HEK293 (cell line): ENCODE measurements around the gene COL11A2.

Experiments used
- CTCF ChIA-PET: fragments of 350-600 bp; formaldehyde crosslinking; extraction: SDS; loops from one replicate; lab custom pipeline; 2021; ENCODE audit warnings: antibody characterized with exemption; lab: Yijun Ruan, JAX
- POLR2A ChIA-PET: fragments of 300-600 bp; formaldehyde crosslinking; extraction: SDS; loops from one replicate; lab custom pipeline; 2020; ENCODE audit warnings: antibody characterized with exemption, inconsistent platforms; lab: Yijun Ruan, JAX
- H3K27ac ChIP-seq: fragments of 200-500 bp; sonication (Bioruptor generic); 2 replicates; pipeline ENCODE4 v1.5.1; 2014; ENCODE audit warnings: low read depth, low read length, control low read depth, inconsistent platforms; ENCODE audit errors: extremely low read depth
- H3K36me3 ChIP-seq, 2 experiments: fragments of 200-500 bp in 1 of 2; sonication (Bioruptor generic) in 1 of 2; 1 replicate in 1 of 2; 2 replicates in 1 of 2; pipeline ENCODE4 v1.5.1; 2014 to 2017; ENCODE audit warnings: inconsistent platforms in 2 of 2, low read length in 2 of 2; ENCODE audit not compliant: control insufficient read depth in 2 of 2, insufficient read depth in 1 of 2
- H3K4me1 ChIP-seq: fragments of 200-500 bp; sonication (Bioruptor generic); 2 replicates; pipeline ENCODE4 v1.5.1; 2014; ENCODE audit warnings: mild to moderate bottlenecking, low read length, inconsistent platforms; ENCODE audit not compliant: control insufficient read depth, insufficient read depth
- H3K4me3 ChIP-seq: 2 replicates; pipeline ENCODE4 v1.5.1; 2011; ENCODE audit warnings: low read depth, mild to moderate bottlenecking, control low read depth, low read length, moderate library complexity
- H3K9me3 ChIP-seq: fragments of 200-500 bp; sonication (Bioruptor generic); 2 replicates; pipeline ENCODE4 v1.5.1; 2014; ENCODE audit warnings: low read depth, low read length, inconsistent platforms; ENCODE audit not compliant: control insufficient read depth, insufficient read depth
- AEBP2 ChIP-seq: fragments of 450-650 bp; formaldehyde crosslinking; IDR thresholded peaks from 2 replicates; pipeline ENCODE4 v1.5.1; 2016; ENCODE audit warnings: missing biosample characterization, missing genetic modification characterization, borderline replicate concordance
- BCL11B ChIP-seq: fragments of 450-650 bp; formaldehyde crosslinking; IDR thresholded peaks from 2 replicates; pipeline ENCODE4 v1.5.1; 2016; ENCODE audit warnings: low read depth, missing biosample characterization, missing genetic modification characterization
- HOXC10 ChIP-seq: sonication (generic); formaldehyde crosslinking; IDR thresholded peaks from 2 replicates; pipeline ENCODE4 v1.8.1; 2023; ENCODE audit warnings: mild to moderate bottlenecking, missing genetic modification reagents
- IKZF3 ChIP-seq: fragments of 450-650 bp; IDR thresholded peaks from 2 replicates; pipeline ENCODE4 v1.5.0; 2018; ENCODE audit warnings: missing biosample characterization, mild to moderate bottlenecking, missing genetic modification characterization, moderate library complexity
- KLF8 ChIP-seq: fragments of 450-650 bp; formaldehyde crosslinking; IDR thresholded peaks from 2 replicates; pipeline ENCODE4 v1.5.1; 2016; ENCODE audit warnings: missing biosample characterization, missing genetic modification characterization
- KLF9 ChIP-seq: fragments of 450-650 bp; formaldehyde crosslinking; IDR thresholded peaks from 2 replicates; pipeline ENCODE4 v1.5.1; 2016; ENCODE audit warnings: missing biosample characterization, missing genetic modification characterization, low read depth
- PRDM10 ChIP-seq: fragments of 450-650 bp; formaldehyde crosslinking; IDR thresholded peaks from 2 replicates; pipeline ENCODE4 v1.5.1; 2016; ENCODE audit warnings: missing biosample characterization, missing genetic modification characterization
- PRDM4 ChIP-seq: fragments of 450-650 bp; formaldehyde crosslinking; IDR thresholded peaks from 2 replicates; pipeline ENCODE4 v1.5.1; 2017; ENCODE audit warnings: missing biosample characterization, missing genetic modification characterization
- REPIN1 ChIP-seq: fragments of 450-650 bp; formaldehyde crosslinking; IDR thresholded peaks from 2 replicates; pipeline ENCODE4 v1.5.1; 2017; ENCODE audit warnings: missing biosample characterization, missing genetic modification characterization, low read depth
- SCRT1 ChIP-seq: fragments of 450-650 bp; formaldehyde crosslinking; IDR thresholded peaks from 2 replicates; pipeline ENCODE4 v1.5.1; 2016; ENCODE audit warnings: missing biosample characterization, missing genetic modification characterization, borderline replicate concordance
- TSHZ1 ChIP-seq: fragments of 450-650 bp; formaldehyde crosslinking; IDR thresholded peaks from 2 replicates; pipeline ENCODE4 v1.5.1; 2016; ENCODE audit warnings: missing biosample characterization, missing genetic modification characterization, borderline replicate concordance
- WT1 ChIP-seq: fragments of 450-650 bp; formaldehyde crosslinking; IDR thresholded peaks from 2 replicates; pipeline ENCODE4 v1.5.1; 2016; ENCODE audit warnings: missing biosample characterization, missing genetic modification characterization
- YY2 ChIP-seq: fragments of 450-650 bp; formaldehyde crosslinking; IDR thresholded peaks from 2 replicates; pipeline ENCODE4 v1.5.1; 2016; ENCODE audit warnings: missing biosample characterization, missing genetic modification characterization
- ZFP69B ChIP-seq: fragments of 450-650 bp; formaldehyde crosslinking; IDR thresholded peaks from 2 replicates; pipeline ENCODE4 v1.5.1; 2016; ENCODE audit warnings: missing biosample characterization, missing genetic modification characterization
- ZIC2 ChIP-seq: fragments of 450-650 bp; formaldehyde crosslinking; IDR thresholded peaks from 2 replicates; pipeline ENCODE4 v1.5.1; 2016; ENCODE audit warnings: missing biosample characterization, missing genetic modification characterization
- ZNF302 ChIP-seq: fragments of 450-650 bp; formaldehyde crosslinking; IDR thresholded peaks from 2 replicates; pipeline ENCODE4 v1.5.1; 2016; ENCODE audit warnings: missing biosample characterization, missing genetic modification characterization, low read depth
- ZNF423 ChIP-seq: fragments of 450-650 bp; formaldehyde crosslinking; IDR thresholded peaks from 2 replicates; pipeline ENCODE4 v1.5.1; 2016; ENCODE audit warnings: missing biosample characterization, missing genetic modification characterization
- ZNF600 ChIP-seq: fragments of 450-650 bp; formaldehyde crosslinking; IDR thresholded peaks from 2 replicates; pipeline ENCODE4 v1.5.1; 2016; ENCODE audit warnings: missing biosample characterization, missing genetic modification characterization
- ZNF830 ChIP-seq: fragments of 450-650 bp; IDR thresholded peaks from 2 replicates; pipeline ENCODE4 v1.5.0; 2018; ENCODE audit warnings: missing biosample characterization, missing genetic modification characterization, low read depth, mild to moderate bottlenecking, moderate library complexity
- ZSCAN30 ChIP-seq: fragments of 450-650 bp; IDR thresholded peaks from 2 replicates; pipeline ENCODE4 v1.5.1; 2018; ENCODE audit warnings: missing biosample characterization, mild to moderate bottlenecking, missing genetic modification characterization, moderate library complexity
- TF ChIP-seq, protein P1 (sequence below): fragments of 450-650 bp; formaldehyde crosslinking; IDR thresholded peaks from 2 replicates; pipeline ENCODE4 v1.5.1; 2017; ENCODE audit warnings: missing biosample characterization, missing genetic modification characterization

COL11A2 gene

DNA sequence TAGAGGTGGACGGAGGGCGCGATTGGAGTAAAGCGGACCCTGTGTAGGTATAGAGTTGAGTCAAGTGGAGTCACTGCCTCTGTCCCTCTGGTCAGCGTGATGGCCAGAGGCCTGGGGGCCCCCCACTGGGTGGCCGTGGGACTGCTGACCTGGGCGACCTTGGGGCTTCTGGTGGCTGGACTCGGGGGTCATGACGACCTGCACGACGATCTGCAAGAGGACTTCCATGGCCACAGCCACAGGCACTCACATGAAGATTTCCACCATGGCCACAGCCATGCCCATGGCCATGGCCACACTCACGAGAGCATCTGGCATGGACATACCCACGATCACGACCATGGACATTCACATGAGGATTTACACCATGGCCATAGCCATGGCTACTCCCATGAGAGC lies 8.9 kb upstream of the COL11A2 start (continued):
- no peak for TF ChIP-seq ZNF830 (tag by site-specific recombination)

DNA sequence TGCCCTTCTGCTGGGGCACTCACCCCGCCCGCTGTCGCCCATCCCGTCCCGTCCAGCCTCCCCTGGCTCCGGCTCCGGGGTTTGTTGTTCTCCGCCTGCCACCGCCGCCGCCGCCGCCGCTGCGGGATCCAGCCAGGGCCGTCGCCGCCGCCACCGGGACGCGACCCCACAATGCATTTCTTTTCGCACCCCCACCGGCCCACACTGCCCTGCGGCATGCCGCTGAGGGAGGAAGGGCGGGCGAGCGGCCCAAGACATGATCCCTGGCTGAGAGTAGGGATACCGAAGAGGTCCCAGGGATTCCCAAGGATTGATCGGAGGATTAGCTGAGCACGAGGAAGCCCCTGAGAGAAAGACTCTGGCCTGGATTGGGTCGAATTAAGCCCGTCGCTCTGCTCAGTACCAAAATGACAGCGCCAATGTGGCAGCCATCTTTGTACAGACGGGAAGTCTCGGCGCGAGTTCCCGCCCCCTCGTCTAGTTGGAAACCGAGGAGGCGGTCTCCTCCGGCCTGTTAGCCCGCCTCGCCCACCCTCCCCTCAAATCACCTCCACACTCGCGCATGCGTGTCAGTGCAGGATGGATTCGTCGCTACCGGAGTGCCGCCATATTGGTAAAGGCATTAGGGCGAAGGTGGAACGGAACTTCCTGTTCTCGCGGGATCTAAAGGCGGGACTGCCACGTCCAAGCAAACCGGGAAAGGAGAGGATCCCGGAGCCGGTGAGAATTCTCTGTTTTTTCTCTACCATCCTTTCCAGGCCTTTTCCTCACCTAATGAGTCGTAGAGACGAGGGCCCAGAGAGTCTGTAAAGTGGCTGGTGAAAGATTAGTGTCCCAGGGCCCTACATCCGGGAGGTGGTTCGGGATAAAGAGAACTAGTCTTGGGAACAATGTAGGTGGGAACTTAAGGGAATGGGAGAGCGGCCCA lies 8.2 kb upstream of the COL11A2 start, which contains the start of the genes RXRB and SLC39A7:
TSS of gene RXRB (minus strand) at position 447 of the 928 bp plus-strand sequence. CDS start at position 258, 189 bp downstream.
TSS of gene SLC39A7 (plus strand) at position 649 of the 928 bp plus-strand sequence. CDS start 379 bp downstream, outside the sequence.
- H3K36me3 ChIP-seq = peaks cover 15 to 48% of the 10 kb centered on the region in 2 experiments; a peak in 2 of 3 replicates
- H3K27ac ChIP-seq = peak within 1 kb of the TSS; percentile 98
- peaks cover 23% of the 10 kb centered on the region for H3K4me1 ChIP-seq
- ChIA-PET CTCF (interaction anchor here (0.5 to 1.5 kb wide), 3 partner anchors 29 to 88 kb away, joined by 3 to 6 read pairs (median 5); partner anchors contain the start of gene WDR46), POLR2A (interaction anchor here (0.7 to 2.1 kb wide), 14 partner anchors 8 to 307 kb away, joined by 3 to 14 read pairs (median 6); partner anchors contain the start of genes RING1, RPS18 and VPS52)
- peak within 1 kb of the TSS; percentile 75 for H3K4me3 ChIP-seq
- no peaks in the 10 kb centered on the region for H3K9me3 ChIP-seq
- TF ChIP-seq, protein P1, sequence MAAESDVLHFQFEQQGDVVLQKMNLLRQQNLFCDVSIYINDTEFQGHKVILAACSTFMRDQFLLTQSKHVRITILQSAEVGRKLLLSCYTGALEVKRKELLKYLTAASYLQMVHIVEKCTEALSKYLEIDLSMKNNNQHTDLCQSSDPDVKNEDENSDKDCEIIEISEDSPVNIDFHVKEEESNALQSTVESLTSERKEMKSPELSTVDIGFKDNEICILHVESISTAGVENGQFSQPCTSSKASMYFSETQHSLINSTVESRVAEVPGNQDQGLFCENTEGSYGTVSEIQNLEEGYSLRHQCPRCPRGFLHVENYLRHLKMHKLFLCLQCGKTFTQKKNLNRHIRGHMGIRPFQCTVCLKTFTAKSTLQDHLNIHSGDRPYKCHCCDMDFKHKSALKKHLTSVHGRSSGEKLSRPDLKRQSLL = peak; percentile 88
- no peak for TF ChIP-seq SCRT1 (tag by site-specific recombination)
- TF ChIP-seq ZIC2 (tag by site-specific recombination) = peak; percentile 61
- TF ChIP-seq PRDM4 (tag by site-specific recombination) = peak; percentile 0; the same call in 1 of the 2 replicates
- peak; percentile 73; the same call in 1 of the 2 replicates for TF ChIP-seq HOXC10 (CRISPR knock-in tag)
- peak; percentile 97 for TF ChIP-seq YY2
- TF ChIP-seq AEBP2 (tag by site-specific recombination) = no peak
- no peak for TF ChIP-seq BCL11B (tag by site-specific recombination)
- peak; percentile 90 for TF ChIP-seq ZFP69B (tag by site-specific recombination)
- TF ChIP-seq KLF8 (tag by site-specific recombination) = peak; percentile 30; the same call in 1 of the 2 replicates
- peak; percentile 41; the same call in 1 of the 2 replicates for TF ChIP-seq PRDM10 (tag by site-specific recombination)
- TF ChIP-seq ZNF423 (tag by site-specific recombination) = peak; percentile 22; the same call in 1 of the 2 replicates
- TF ChIP-seq ZSCAN30 (tag by site-specific recombination) = peak; percentile 73; the same call in 1 of the 2 replicates
- peak; percentile 54 for TF ChIP-seq KLF9
- TF ChIP-seq REPIN1 = 0 out of 2 replicates have a peak, but pooled peaks have one; percentile 74
- TF ChIP-seq IKZF3 (tag by site-specific recombination) = peak; percentile 88
- TF ChIP-seq WT1 (tag by site-specific recombination) = peak; percentile 7; the same call in 1 of the 2 replicates
- TF ChIP-seq ZNF302 (tag by site-specific recombination) = 0 out of 2 replicates have a peak, but pooled peaks have one; percentile 19
- TF ChIP-seq ZNF600 (tag by site-specific recombination) = no peak
- no peak for TF ChIP-seq TSHZ1 (tag by site-specific recombination)
